Trophoblast cell (in vitro differentiated cells and primary cell): Measurements from ENCODE around the gene LINS1.
A peak's percentile ranks its signal among the peaks of the same experiment; 100 is the strongest.

Experiments
- DNase-seq, 2 donors: peaks; one replicate each; pipeline ENCODE4 v3.0.0-alpha.2; 2016
- H2AFZ ChIP-seq: 2 replicates; pipeline ENCODE4 v1.6.1; 2013; ENCODE audit warnings: low read length, moderate library complexity, mild to moderate bottlenecking; ENCODE audit not compliant: insufficient read depth, poor library complexity
- H2AK5ac ChIP-seq: 2 replicates; pipeline ENCODE4 v1.6.1; 2013; ENCODE audit warnings: mild to moderate bottlenecking, low read length
- H2BK120ac ChIP-seq: 2 replicates; pipeline ENCODE4 v1.6.1; 2013; ENCODE audit warnings: low read length, mild to moderate bottlenecking, moderate library complexity; ENCODE audit not compliant: insufficient read depth, poor library complexity
- H2BK12ac ChIP-seq: 2 replicates; pipeline ENCODE4 v1.6.1; 2013; ENCODE audit warnings: mild to moderate bottlenecking, low read length, moderate library complexity
- H2BK5ac ChIP-seq: 2 replicates; pipeline ENCODE4 v1.6.1; 2013; ENCODE audit warnings: low read length, low read depth, moderate library complexity, mild to moderate bottlenecking; ENCODE audit not compliant: poor library complexity
- H3K14ac ChIP-seq: 2 replicates; pipeline ENCODE4 v1.6.1; 2013; ENCODE audit warnings: mild to moderate bottlenecking, low read length
- H3K18ac ChIP-seq: 2 replicates; pipeline ENCODE4 v1.6.1; 2013; ENCODE audit warnings: mild to moderate bottlenecking, low read length
- H3K23ac ChIP-seq: 2 replicates; pipeline ENCODE4 v1.6.1; 2013; ENCODE audit warnings: low read length
- H3K27ac ChIP-seq: 2 replicates; pipeline ENCODE4 v1.5.1; 2013; ENCODE audit warnings: low read depth, mild to moderate bottlenecking, inconsistent platforms, low read length, moderate library complexity
- H3K27me3 ChIP-seq: 2 replicates; pipeline ENCODE4 v1.6.1; 2013; ENCODE audit warnings: inconsistent platforms, mild to moderate bottlenecking, low read length, moderate library complexity; ENCODE audit not compliant: insufficient read depth
- H3K36me3 ChIP-seq, 2 experiments: 1 replicate in 1 of 2; 2 replicates in 1 of 2; pipeline ENCODE4 v1.6.1; 2013; ENCODE audit warnings: low read length in 2 of 2, mild to moderate bottlenecking in 2 of 2, moderate library complexity in 1 of 2; ENCODE audit not compliant: insufficient read depth in 2 of 2, control insufficient read depth in 1 of 2
- H3K4ac ChIP-seq: 2 replicates; pipeline ENCODE4 v1.6.1; 2013; ENCODE audit warnings: low read depth, mild to moderate bottlenecking, low read length, moderate library complexity
- H3K4me1 ChIP-seq, 2 experiments: 1 replicate in 1 of 2; 2 replicates in 1 of 2; pipeline ENCODE4 v1.6.1; 2013; ENCODE audit warnings: low read length in 2 of 2, mild to moderate bottlenecking in 2 of 2, moderate library complexity in 1 of 2; ENCODE audit not compliant: insufficient read depth in 2 of 2, control insufficient read depth in 1 of 2
- H3K4me2 ChIP-seq: 2 replicates; pipeline ENCODE4 v1.6.1; 2013; ENCODE audit warnings: inconsistent platforms, mild to moderate bottlenecking, low read length, moderate library complexity
- H3K4me3 ChIP-seq: 2 replicates; pipeline ENCODE4 v1.5.1; 2013; ENCODE audit warnings: mild to moderate bottlenecking, low read depth, low read length, inconsistent platforms
- H3K79me1 ChIP-seq: one replicate; pipeline ENCODE4 v1.6.1; 2013; ENCODE audit warnings: low read length
- H3K79me2 ChIP-seq: 2 replicates; pipeline ENCODE4 v1.6.1; 2013; ENCODE audit warnings: low read length, mild to moderate bottlenecking; ENCODE audit not compliant: control insufficient read depth, insufficient read depth, poor library complexity
- H3K9ac ChIP-seq: 2 replicates; pipeline ENCODE4 v1.6.1; 2013; ENCODE audit warnings: mild to moderate bottlenecking, low read length
- H3K9me3 ChIP-seq: 2 replicates; pipeline ENCODE4 v1.6.1; 2013; ENCODE audit warnings: low read depth, mild to moderate bottlenecking, control low read depth, inconsistent platforms, low read length; ENCODE audit not compliant: insufficient read depth
- H4K12ac ChIP-seq: 2 replicates; pipeline ENCODE4 v1.6.1; 2013; ENCODE audit warnings: low read depth, mild to moderate bottlenecking, low read length, moderate library complexity
- H4K8ac ChIP-seq: 2 replicates; pipeline ENCODE4 v1.6.1; 2013; ENCODE audit warnings: low read depth, mild to moderate bottlenecking, low read length, moderate library complexity
- H4K91ac ChIP-seq: one replicate; pipeline ENCODE4 v1.6.1; 2013; ENCODE audit warnings: low read depth, mild to moderate bottlenecking, low read length, moderate library complexity
- WGBS: extraction: QIAGEN DNeasy Blood & Tissue Kit; methylation state at CpG from one replicate; pipeline ENCODE4 v1.1.7; 2013; ENCODE audit warnings: missing lambda C conversion rate; ENCODE audit not compliant: insufficient read length, insufficient coverage; ENCODE audit errors: extremely low coverage; 5-methylcytosine and 5-hydroxymethylcytosine counted together

Gene LINS1

GRCh38 chr15:100597862-100598261, 4.1 kb downstream of the LINS1 start:
- no CpG with 5 or more reads among the region's 3 CpGs for WGBS
- Histone ChIP-seq H2AFZ (no peak overlapping the region), H3K79me1 (peaks cover 8% of the 10 kb centered on the region), H4K91ac (no peak overlapping the region), H3K4me2 (no peak overlapping the region), H3K9ac (no peak overlapping the region), H3K4me3 (no peak overlapping the region), H2BK12ac (no peak overlapping the region), H3K79me2 (peaks cover 11% of the 10 kb centered on the region), H3K27ac (no peak overlapping the region), H3K23ac (no peak overlapping the region), H3K9me3 (no peaks in the 10 kb centered on the region), H3K36me3 (no peaks in the 10 kb centered on the region), H3K18ac (no peak overlapping the region), H3K27me3 (no peaks in the 10 kb centered on the region), H4K12ac (no peak overlapping the region), H3K14ac (no peak overlapping the region), H4K8ac (no peak overlapping the region), H2BK5ac (no peak overlapping the region), H2AK5ac (no peak overlapping the region), H3K4me1 (peaks cover 5 to 6% of the 10 kb centered on the region in 2 experiments), H3K4ac (no peak overlapping the region), H2BK120ac (no peak overlapping the region)
- no peak for DNase-seq

DNA sequence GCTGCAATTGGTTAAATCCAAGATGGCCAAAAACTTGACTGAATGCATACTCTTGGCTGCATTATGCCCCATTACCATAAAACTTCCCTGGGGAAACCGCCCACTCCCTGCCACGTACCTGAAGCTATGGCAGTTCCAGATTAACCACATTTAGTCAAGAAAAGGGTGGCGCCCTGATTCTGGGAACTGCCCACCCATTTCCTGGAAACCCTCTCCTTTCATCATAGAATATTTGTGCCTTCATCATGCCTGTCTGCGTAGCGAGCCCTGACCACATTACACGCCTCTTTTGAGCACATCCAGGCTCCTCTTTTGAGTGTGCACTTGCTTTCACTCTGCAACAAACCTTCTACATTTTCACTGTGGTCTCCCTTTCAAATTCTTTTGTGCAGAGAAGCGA, 5.2 kb downstream of the LINS1 start:
- Histone ChIP-seq H3K36me3 (no peaks in the 10 kb centered on the region), H2AFZ (no peak overlapping the region), H3K23ac (no peak overlapping the region), H3K4ac (no peak overlapping the region), H3K79me2 (peaks cover 5% of the 10 kb centered on the region), H3K4me3 (no peak overlapping the region), H3K79me1 (peaks cover 2% of the 10 kb centered on the region), H2BK120ac (no peak overlapping the region), H2AK5ac (no peak overlapping the region), H3K27me3 (no peaks in the 10 kb centered on the region), H3K14ac (no peak overlapping the region), H2BK12ac (no peak overlapping the region), H3K9ac (no peak overlapping the region), H4K91ac (no peak overlapping the region), H3K18ac (no peak overlapping the region), H4K12ac (no peak overlapping the region), H3K4me2 (no peak overlapping the region), H3K4me1 (peaks cover 5 to 6% of the 10 kb centered on the region in 2 experiments), H3K27ac (no peak overlapping the region), H4K8ac (no peak overlapping the region), H3K9me3 (no peaks in the 10 kb centered on the region), H2BK5ac (no peak overlapping the region)
- peak in 1 of 2 donors; percentile 11 for DNase-seq
- no CpG with 5 or more reads among the region's 7 CpGs for WGBS

DNA sequence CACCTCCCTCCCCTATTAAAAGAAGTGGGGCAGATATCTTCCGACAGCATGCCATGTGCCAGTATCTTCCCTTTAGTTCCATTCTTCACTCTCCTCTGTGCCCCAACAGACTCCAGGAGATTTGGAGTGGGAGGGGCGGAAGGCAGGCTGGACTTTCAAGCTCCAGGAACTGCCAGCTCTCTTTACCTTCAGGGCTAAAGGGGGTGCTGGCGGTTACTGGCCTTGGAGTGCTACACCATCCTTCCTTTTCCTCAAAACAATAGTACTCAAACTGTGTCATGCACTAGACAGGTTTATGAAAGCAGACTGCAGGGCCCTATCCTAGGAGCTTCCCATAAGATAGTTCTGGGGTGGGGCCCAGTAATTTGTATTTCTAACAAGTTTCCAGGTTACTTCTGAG, 6.0 kb downstream of the LINS1 start:
- H3K9me3 ChIP-seq: peaks cover 2% of the 10 kb centered on the region
- H2AK5ac ChIP-seq: no peak overlapping the region
- H3K4me2 ChIP-seq: no peak overlapping the region
- no peak overlapping the region for H3K27ac ChIP-seq
- no CpG with 5 or more reads among the region's 3 CpGs for WGBS
- no peak overlapping the region for H4K8ac ChIP-seq
- H4K91ac ChIP-seq: no peak overlapping the region
- no peak overlapping the region for H3K14ac ChIP-seq
- H3K4me3 ChIP-seq: no peak overlapping the region
- no peak overlapping the region for H2BK5ac ChIP-seq
- no peak overlapping the region for H3K4ac ChIP-seq
- peaks cover 3% of the 10 kb centered on the region in 2 experiments for H3K4me1 ChIP-seq
- H3K36me3 ChIP-seq: no peaks in the 10 kb centered on the region
- H3K79me1 ChIP-seq: no peaks in the 10 kb centered on the region
- H3K9ac ChIP-seq: no peak overlapping the region
- H3K18ac ChIP-seq: no peak overlapping the region
- no peak overlapping the region for H2BK120ac ChIP-seq
- no peak overlapping the region for H2AFZ ChIP-seq
- no peak overlapping the region for H4K12ac ChIP-seq
- DNase-seq: no peak
- no peak overlapping the region for H3K23ac ChIP-seq
- H3K79me2 ChIP-seq: no peaks in the 10 kb centered on the region
- H2BK12ac ChIP-seq: no peak overlapping the region
- no peaks in the 10 kb centered on the region for H3K27me3 ChIP-seq

DNA sequence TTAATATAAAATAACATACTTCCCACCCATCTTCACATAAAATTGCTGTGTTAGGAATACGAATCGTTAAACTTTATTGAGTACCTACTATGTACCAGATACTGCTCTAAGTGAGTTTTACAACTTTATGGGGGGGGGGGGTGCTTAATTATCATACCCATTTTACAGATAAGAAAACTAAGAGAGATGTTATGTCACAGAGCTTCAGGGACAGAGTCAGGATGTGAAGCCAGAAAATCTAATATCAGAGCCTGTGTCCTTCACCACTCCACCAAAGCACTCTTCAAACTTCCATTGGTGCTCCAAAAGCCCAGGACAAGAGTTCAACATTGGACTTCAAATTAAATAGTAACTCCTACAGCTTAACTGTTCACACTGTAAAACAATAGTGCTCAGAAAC, 8.6 kb downstream of the LINS1 start:
- no peak overlapping the region for H2AFZ ChIP-seq
- H3K14ac ChIP-seq: no peak overlapping the region
- no peak overlapping the region for H3K4me3 ChIP-seq
- H3K79me1 ChIP-seq: no peaks in the 10 kb centered on the region
- peaks cover 2% of the 10 kb centered on the region for H3K9me3 ChIP-seq
- no peak overlapping the region for H2AK5ac ChIP-seq
- H3K18ac ChIP-seq: no peak overlapping the region
- no peak for DNase-seq
- no peak overlapping the region for H3K4me2 ChIP-seq
- H3K23ac ChIP-seq: no peak overlapping the region
- H2BK5ac ChIP-seq: no peak overlapping the region
- H3K27me3 ChIP-seq: no peaks in the 10 kb centered on the region
- no peak overlapping the region for H4K91ac ChIP-seq
- no peaks in the 10 kb centered on the region for H3K4me1 ChIP-seq
- H3K36me3 ChIP-seq: no peaks in the 10 kb centered on the region
- no peak overlapping the region for H2BK12ac ChIP-seq
- H3K79me2 ChIP-seq: no peaks in the 10 kb centered on the region
- H3K4ac ChIP-seq: no peak overlapping the region
- no peak overlapping the region for H3K27ac ChIP-seq
- no peak overlapping the region for H2BK120ac ChIP-seq
- no peak overlapping the region for H3K9ac ChIP-seq
- H4K12ac ChIP-seq: no peak overlapping the region
- WGBS: no CpG with 5 or more reads among the region's 2 CpGs
- H4K8ac ChIP-seq: no peak overlapping the region
